ENCODE results near the gene TTC27. TPM values are rescaled to one million over a fixed set of nuclear protein-coding genes. Genes with fewer than 3 reads are reported as not detected.

The TTC27 gene
- 62.2 and 64.4 TPM in 2 replicates for total RNA-seq (2013; cell fraction: nucleolus; rRNA removed)
- total RNA-seq (2014; rRNA removed) (23.6 and 28.0 TPM in 2 replicates), total RNA-seq (2014; rRNA removed; fragmentation: Illumina TruSeq; extraction: Trizol) (25.3 and 26.5 TPM in 2 replicates), total RNA-seq (2021) (24.2 and 25.4 TPM in 2 replicates), polyA plus RNA-seq (2011; rRNA removed) (32.7 and 50.6 TPM in 2 replicates), polyA plus RNA-seq (2014; fragmentation: Illumina TruSeq; extraction: Trizol) (31.6 and 42.7 TPM in 2 replicates), polyA plus RNA-seq (2014; fragmentation: Nextera tagmentation; extraction: Ambion mirVana) (10 to 100 TPM; 20.9 to 23.3 TPM), polyA plus RNA-seq (2014; rRNA removed) (18.4 and 20.4 TPM in 2 replicates), polyA plus RNA-seq (2016; fragmentation: Nextera tagmentation; extraction: Ambion mirVana) (10 to 100 TPM; 32.9 to 34.9 TPM), polyA minus RNA-seq (2011; rRNA and poly(A)+ RNA removed) (37.0 and 40.3 TPM in 2 replicates), Bru-seq, nascent RNA (percentile 68 among the genes with signal in this experiment), BruChase-seq, experiment 1, labeled RNA remaining after a 6-hour chase (percentile 65 among the genes with signal in this experiment), BruChase-seq, experiment 2, labeled RNA remaining after a 2-hour chase (percentile 63 among the genes with signal in this experiment)
- polyA plus RNA-seq (2011; ENCODE audit: low read depth) = 11.7 TPM
- polyA plus RNA-seq (2011; cell fraction: cytosol; rRNA removed) = 17.1 and 31.9 TPM in 2 replicates
- polyA plus RNA-seq (2011; cell fraction: nucleus; rRNA removed) = 14.5 and 20.4 TPM in 2 replicates
- 15.0 and 15.8 TPM in 2 replicates for polyA plus RNA-seq (2012)
- polyA minus RNA-seq (2011; cell fraction: cytosol; rRNA and poly(A)+ RNA removed) = 9.6 and 11.0 TPM in 2 replicates
- polyA minus RNA-seq (2011; cell fraction: nucleus; rRNA and poly(A)+ RNA removed) = 26.4 and 43.2 TPM in 2 replicates
- long read RNA-seq, experiment 1, transcript TTC27-201 (20 exons, 2,876 nt) = major isoform, 24 of 38 reads
- long read RNA-seq, experiment 1, partial matches to known transcripts = 1 of 38 reads
- long read RNA-seq, experiment 1, other reads (novel, unspliced or antisense) = 13 of 38 reads
- long read RNA-seq, experiment 2, transcript TTC27-201 (20 exons, 2,876 nt) = major isoform, 280 of 411 reads
- long read RNA-seq, experiment 2, partial matches to known transcripts = 60 of 411 reads
- long read RNA-seq, experiment 2, other reads (novel, unspliced or antisense) = 71 of 411 reads

GRCh38 chr2:32627814-32628579 is at the start of gene TTC27:
TSS of gene TTC27 (plus strand) at chr2:32628050. CDS start at chr2:32628293, 243 bp downstream.
- CTCF ChIA-PET = no interaction called here
- H3K36me3 ChIP-seq (ENCODE audit: control insufficient read depth in 2 of 2, insufficient read depth in 2 of 2, low read length in 1 of 2) = no peaks in the 10 kb centered on the region
- peak within 1 kb of the TSS; percentile 98 for H2AFZ ChIP-seq (ENCODE audit: control insufficient read depth, low read depth, low read length)
- in situ Hi-C loops (cut with MboI) = no loop called here
- no peaks in the 10 kb centered on the region for H3K27me3 ChIP-seq (replicated peaks in 1 of 2; ENCODE audit: control insufficient read depth in 2 of 2, insufficient read depth in 2 of 2, low read length in 1 of 2)
- ATAC-seq (peak; percentile 99), DNase-seq (ENCODE audit: low read depth, low spot score) (peak; percentile 81), FAIRE-seq (peak; percentile 98)
- BruUV-seq (replicated peaks) = TSS peak; percentile 68
- peaks cover 13% of the 10 kb centered on the region for H3K79me2 ChIP-seq (ENCODE audit: control insufficient read depth, insufficient read depth, low read length)
- RAD21 ChIA-PET (ENCODE audit: unreplicated experiment) = interaction anchor here (0.7 kb wide), 1 partner anchor 851 kb away, joined by 4 read pairs; no protein-coding TSS in a partner anchor
- H4K20me1 ChIP-seq (ENCODE audit: control insufficient read depth, insufficient read depth) = no peaks in the 10 kb centered on the region
- H3K4me3 ChIP-seq = peak within 1 kb of the TSS; percentile 95
- H3K27ac ChIP-seq (ENCODE audit: control insufficient read depth, insufficient read depth) = peak within 1 kb of the TSS; percentile 71
- WGBS (ENCODE audit: insufficient coverage, insufficient replicate concordance, low lambda C conversion rate, missing lambda C conversion rate) = 1% methylated on average over 39 of the region's 39 CpGs
- peaks cover 2% of the 10 kb centered on the region; the same call in 1 of the 2 replicates for H3K4me1 ChIP-seq (ENCODE audit: control insufficient read depth, insufficient read depth, low read length)
- intact Hi-C loops (cut with micrococcal nuclease; ENCODE audit: unreplicated experiment) = no loop called here
- H3K4me2 ChIP-seq (ENCODE audit: control insufficient read depth, insufficient read depth) = peak within 1 kb of the TSS; percentile 88
- no peaks in the 10 kb centered on the region for H3K9me3 ChIP-seq (replicated peaks; ENCODE audit: control insufficient read depth, insufficient read depth, low read length)
- SMC1A ChIA-PET (ENCODE audit: uncharacterized antibody, unreplicated experiment) = interaction anchor here (0.6 to 1.5 kb wide), 5 partner anchors 9 to 108 kb away, joined by 3 read pairs; no protein-coding TSS in a partner anchor
- POLR2A ChIA-PET = no interaction called here
- H3K9ac ChIP-seq (ENCODE audit: control insufficient read depth, insufficient read depth, low read length) = peak within 1 kb of the TSS; percentile 76
- TF ChIP-seq RUNX3 (IDR thresholded peaks at IDR 0.05; ENCODE audit: low read length) (peak; percentile 22; the same call in 1 of the 2 replicates), RELB (IDR thresholded peaks at IDR 0.05; ENCODE audit: low read depth) (peak; percentile 96), ZBTB40 (IDR thresholded peaks at IDR 0.05; ENCODE audit: borderline replicate concordance) (peak; percentile 69; the same call in 1 of the 2 replicates), HCFC1 (IDR thresholded peaks at IDR 0.05; ENCODE audit: low read length) (peak; percentile 73), TCF12 (IDR thresholded peaks at IDR 0.05; ENCODE audit: low read depth, low read length) (peak; percentile 62), CHD2 (IDR thresholded peaks at IDR 0.05; ENCODE audit: borderline replicate concordance, low read depth, low read length) (peak; percentile 17; the same call in 1 of the 2 replicates), PKNOX1 (IDR thresholded peaks at IDR 0.05) (peak; percentile 38; the same call in 1 of the 2 replicates), POLR2AphosphoS5 (IDR thresholded peaks at IDR 0.05; ENCODE audit: low read length) (peak; percentile 87), RCOR1 (conservative IDR thresholded peaks at IDR 0.05; ENCODE audit: low read depth, low read length) (0 out of 2 replicates have a peak, but pooled peaks have one; percentile 23)
